ENCODE measurements around the gene MLX. TPM values are rescaled to one million over a fixed set of nuclear protein-coding genes. Genes with fewer than 3 reads are reported as not detected.
"Not testable (repeated sequence)": the region's sequence is repeated elsewhere in the genome, so short reads cannot be mapped to it uniquely, and the experiment has no call there.

Gene MLX
- total and polyA plus RNA-seq, 2 experiments from 2014 or later, result 22.4 to 37.1 TPM

DNA sequence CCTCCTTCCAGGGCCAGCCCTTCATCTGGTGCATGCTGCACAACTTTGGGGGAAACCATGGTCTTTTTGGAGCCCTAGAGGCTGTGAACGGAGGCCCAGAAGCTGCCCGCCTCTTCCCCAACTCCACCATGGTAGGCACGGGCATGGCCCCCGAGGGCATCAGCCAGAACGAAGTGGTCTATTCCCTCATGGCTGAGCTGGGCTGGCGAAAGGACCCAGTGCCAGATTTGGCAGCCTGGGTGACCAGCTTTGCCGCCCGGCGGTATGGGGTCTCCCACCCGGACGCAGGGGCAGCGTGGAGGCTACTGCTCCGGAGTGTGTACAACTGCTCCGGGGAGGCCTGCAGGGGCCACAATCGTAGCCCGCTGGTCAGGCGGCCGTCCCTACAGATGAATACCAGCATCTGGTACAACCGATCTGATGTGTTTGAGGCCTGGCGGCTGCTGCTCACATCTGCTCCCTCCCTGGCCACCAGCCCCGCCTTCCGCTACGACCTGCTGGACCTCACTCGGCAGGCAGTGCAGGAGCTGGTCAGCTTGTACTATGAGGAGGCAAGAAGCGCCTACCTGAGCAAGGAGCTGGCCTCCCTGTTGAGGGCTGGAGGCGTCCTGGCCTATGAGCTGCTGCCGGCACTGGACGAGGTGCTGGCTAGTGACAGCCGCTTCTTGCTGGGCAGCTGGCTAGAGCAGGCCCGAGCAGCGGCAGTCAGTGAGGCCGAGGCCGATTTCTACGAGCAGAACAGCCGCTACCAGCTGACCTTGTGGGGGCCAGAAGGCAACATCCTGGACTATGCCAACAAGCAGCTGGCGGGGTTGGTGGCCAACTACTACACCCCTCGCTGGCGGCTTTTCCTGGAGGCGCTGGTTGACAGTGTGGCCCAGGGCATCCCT is 23.5 kb upstream of the MLX start:
- TF ChIP-seq, protein P1, sequence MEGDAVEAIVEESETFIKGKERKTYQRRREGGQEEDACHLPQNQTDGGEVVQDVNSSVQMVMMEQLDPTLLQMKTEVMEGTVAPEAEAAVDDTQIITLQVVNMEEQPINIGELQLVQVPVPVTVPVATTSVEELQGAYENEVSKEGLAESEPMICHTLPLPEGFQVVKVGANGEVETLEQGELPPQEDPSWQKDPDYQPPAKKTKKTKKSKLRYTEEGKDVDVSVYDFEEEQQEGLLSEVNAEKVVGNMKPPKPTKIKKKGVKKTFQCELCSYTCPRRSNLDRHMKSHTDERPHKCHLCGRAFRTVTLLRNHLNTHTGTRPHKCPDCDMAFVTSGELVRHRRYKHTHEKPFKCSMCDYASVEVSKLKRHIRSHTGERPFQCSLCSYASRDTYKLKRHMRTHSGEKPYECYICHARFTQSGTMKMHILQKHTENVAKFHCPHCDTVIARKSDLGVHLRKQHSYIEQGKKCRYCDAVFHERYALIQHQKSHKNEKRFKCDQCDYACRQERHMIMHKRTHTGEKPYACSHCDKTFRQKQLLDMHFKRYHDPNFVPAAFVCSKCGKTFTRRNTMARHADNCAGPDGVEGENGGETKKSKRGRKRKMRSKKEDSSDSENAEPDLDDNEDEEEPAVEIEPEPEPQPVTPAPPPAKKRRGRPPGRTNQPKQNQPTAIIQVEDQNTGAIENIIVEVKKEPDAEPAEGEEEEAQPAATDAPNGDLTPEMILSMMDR (IDR thresholded peaks at IDR 0.05; ENCODE audit: low read depth, low read length), result no peak
- peaks cover 2% of the 10 kb centered on the region for H3K36me3 ChIP-seq
- H3K27me3 ChIP-seq, result no peaks in the 10 kb centered on the region
- H3K27ac ChIP-seq, result no peak overlapping the region
- no peaks in the 10 kb centered on the region for H3K4me1 ChIP-seq (ENCODE audit: low read depth)
- H3K4me3 ChIP-seq, result no peak overlapping the region
- no peaks in the 10 kb centered on the region for H3K9me3 ChIP-seq (ENCODE audit: low read depth)
- DNase-seq (ENCODE audit: low read depth in 1 of 2, low spot score in 1 of 2), result no peak

GRCh38 chr17:42544874-42545283 is 22.0 kb upstream of the MLX start:
- H3K27ac ChIP-seq, result no peak overlapping the region
- no peak for DNase-seq (ENCODE audit: low read depth in 1 of 2, low spot score in 1 of 2)
- no peaks in the 10 kb centered on the region for H3K27me3 ChIP-seq
- H3K4me3 ChIP-seq, result no peak overlapping the region
- TF ChIP-seq, protein P1 (IDR thresholded peaks at IDR 0.05; ENCODE audit: low read depth, low read length), result no peak
- H3K36me3 ChIP-seq, result peaks cover 2% of the 10 kb centered on the region
- H3K9me3 ChIP-seq (ENCODE audit: low read depth), result no peaks in the 10 kb centered on the region
- H3K4me1 ChIP-seq (ENCODE audit: low read depth), result no peaks in the 10 kb centered on the region

- H3K4me3 ChIP-seq; H3K36me3 ChIP-seq; H3K9me3 ChIP-seq (ENCODE audit: low read depth); H3K27me3 ChIP-seq; DNase-seq (ENCODE audit: low read depth in 1 of 2, low spot score in 1 of 2); H3K27ac ChIP-seq; H3K4me1 ChIP-seq (ENCODE audit: low read depth): not testable (repeated sequence)
Observed at GRCh38 chr17:42545755-42546505, 21.0 kb upstream of the MLX start.

- Histone ChIP-seq H3K27ac (no peak overlapping the region), H3K27me3 (no peaks in the 10 kb centered on the region), H3K36me3 (peaks cover 2% of the 10 kb centered on the region), H3K9me3 (ENCODE audit: low read depth) (no peaks in the 10 kb centered on the region), H3K4me1 (ENCODE audit: low read depth) (no peaks in the 10 kb centered on the region), H3K4me3 (no peak overlapping the region)
- DNase-seq (ENCODE audit: low read depth in 1 of 2, low spot score in 1 of 2), result no peak
- TF ChIP-seq, protein P1 (IDR thresholded peaks at IDR 0.05; ENCODE audit: low read depth, low read length), result no peak
Observed at GRCh38 chr17:42547001-42547461, 19.9 kb upstream of the MLX start.

- Histone ChIP-seq H3K4me3 (no peak overlapping the region), H3K36me3 (peaks cover 2% of the 10 kb centered on the region), H3K4me1 (ENCODE audit: low read depth) (no peaks in the 10 kb centered on the region), H3K27ac (no peak overlapping the region), H3K27me3 (no peaks in the 10 kb centered on the region), H3K9me3 (ENCODE audit: low read depth) (no peaks in the 10 kb centered on the region)
- no peak for DNase-seq (ENCODE audit: low read depth in 1 of 2, low spot score in 1 of 2)
- TF ChIP-seq, protein P1 (IDR thresholded peaks at IDR 0.05; ENCODE audit: low read depth, low read length), result no peak
Observed at GRCh38 chr17:42547698-42548069, 19.2 kb upstream of the MLX start.

All from cardiac muscle cell (in vitro differentiated cells and primary cell).